Transverse colon (tissue), 3 donors: ENCODE measurements around the gene MACROD1.

ENCODE experiments used
- CTCF ChIP-seq, 5 experiments: fragments of 200-600 bp in 3 of 5; fragments of 450-650 bp in 2 of 5; sonication (generic) in 3 of 5; IDR thresholded peaks; 1 replicate in 2 of 5; 2 replicates in 3 of 5; pipeline ENCODE4 v1.5.1; 2016 to 2017; ENCODE audit warnings: antibody characterized with exemption in 5 of 5, inconsistent platforms in 3 of 5, mild to moderate bottlenecking in 2 of 5, moderate library complexity in 1 of 5
- POLR2A ChIP-seq: fragments of 450-650 bp; IDR thresholded peaks from one replicate; pipeline ENCODE4 v1.6.1; 2016; ENCODE audit warnings: antibody characterized with exemption, mild to moderate bottlenecking, moderate library complexity

GRCh38 chr11:64078284-64078683, 87.6 kb downstream of the MACROD1 start:
- no peak for TF ChIP-seq CTCF (IDR thresholded peaks at IDR 0.05)
- no peak for TF ChIP-seq POLR2A
